Measurements from ENCODE around the gene RALGPS1.

- TF ChIP-seq CTCF (IDR thresholded peaks at IDR 0.05; ENCODE audit: low read length) (no peak), EZH2 (optimal IDR thresholded peaks at IDR 0.05; ENCODE audit: low read depth, low read length) (no peak)
Observed at GRCh38 chr9:127192744-127193143, 278.2 kb downstream of the RALGPS1 start.
